B cell (primary cell): Measurements from ENCODE around the gene VWA3A. TPM values are rescaled to one million over a fixed set of nuclear protein-coding genes. Genes with fewer than 3 reads are reported as not detected.

Experiments used
- ATAC-seq: fragments of 200-7000 bp; cut with Tn5 transposase; one replicate; pipeline ENCODE4 v1.10.0; 2021; ENCODE audit warnings: low read depth, mild to moderate bottlenecking, moderate number of reproducible peaks, moderate library complexity
- CTCF ChIA-PET: fragments of 350-600 bp; sonication (Branson Sonifier 250); formaldehyde crosslinking; loops from one replicate; lab custom pipeline; 2021; ENCODE audit warnings: antibody characterized with exemption, inconsistent platforms; lab: Charles Lee
- POLR2A ChIA-PET: fragments of 350-600 bp; sonication (Branson Sonifier 250); formaldehyde crosslinking; loops from one replicate; lab custom pipeline; 2021; ENCODE audit warnings: antibody characterized with exemption; lab: Charles Lee
- DNase-seq: peaks from one replicate; pipeline ENCODE4 v3.0.0; 2013
- H2AFZ ChIP-seq: 2 replicates; pipeline ENCODE4 v1.6.1; 2012; ENCODE audit warnings: mild to moderate bottlenecking, low read depth, low read length; ENCODE audit not compliant: insufficient read depth, poor library complexity, severe bottlenecking
- H3K27ac ChIP-seq, 2 donors: 1 replicate in 1 of 2; 2 replicates in 1 of 2; pipeline ENCODE4 v1.5.1; 2012 to 2013; ENCODE audit warnings: low read length in 2 of 2, mild to moderate bottlenecking in 2 of 2, moderate library complexity in 1 of 2
- H3K27me3 ChIP-seq, 4 experiments: fragments of 200-600 bp in 1 of 4; sonication (generic) in 1 of 4; replicated peaks in 1 of 4; 1 replicate in 2 of 4; 2 replicates in 2 of 4; pipeline versions ENCODE4 v1.6.1 to v1.7.0; 2013 to 2016; ENCODE audit warnings: low read length in 3 of 4, mild to moderate bottlenecking in 2 of 4, mixed read lengths in 1 of 4, moderate library complexity in 1 of 4; ENCODE audit not compliant: insufficient read depth in 4 of 4, control insufficient read depth in 3 of 4; ENCODE audit errors: control extremely low read depth in 1 of 4
- H3K36me3 ChIP-seq, 2 experiments: replicated peaks in 1 of 2; 1 replicate in 1 of 2; 2 replicates in 1 of 2; pipeline versions ENCODE4 v1.6.1 to v1.7.1; 2013; ENCODE audit warnings: low read length in 1 of 2; ENCODE audit not compliant: insufficient read depth in 2 of 2, control insufficient read depth in 1 of 2; ENCODE audit errors: control extremely low read depth in 1 of 2, extremely low read depth in 1 of 2
- H3K4me1 ChIP-seq, 2 donors: fragments of 200-600 bp in 1 of 2; sonication (generic) in 1 of 2; 1 replicate in 1 of 2; 2 replicates in 1 of 2; pipeline versions ENCODE4 v1.5.1 to v1.6.1; 2013 to 2017; ENCODE audit warnings: low read length in 2 of 2; ENCODE audit not compliant: control insufficient read depth in 2 of 2, insufficient read depth in 2 of 2
- H3K4me2 ChIP-seq: replicated peaks from 2 replicates; pipeline ENCODE3; 2012; ENCODE audit warnings: mild to moderate bottlenecking, low read depth, low read length; ENCODE audit not compliant: poor library complexity, severe bottlenecking
- H3K4me3 ChIP-seq, 5 experiments: fragments of 200-600 bp in 1 of 5; sonication (generic) in 1 of 5; 1 replicate in 3 of 5; 2 replicates in 2 of 5; pipeline versions ENCODE4 v1.5.1 to v1.7.0; 2011 to 2016; ENCODE audit warnings: low read length in 4 of 5, mild to moderate bottlenecking in 4 of 5, low read depth in 2 of 5, control low read depth in 1 of 5, moderate library complexity in 1 of 5; ENCODE audit not compliant: insufficient read depth in 1 of 5; ENCODE audit errors: control extremely low read depth in 1 of 5, extremely low read depth in 1 of 5
- H3K79me2 ChIP-seq: fragments of 200-600 bp; sonication (generic); one replicate; pipeline ENCODE4 v1.6.0; 2016; ENCODE audit warnings: low read length; ENCODE audit not compliant: control insufficient read depth, insufficient read depth
- H3K9ac ChIP-seq: fragments of 200-600 bp; sonication (generic); 2 replicates; pipeline ENCODE4 v1.6.1; 2017; ENCODE audit warnings: mild to moderate bottlenecking, low read length, moderate library complexity
- H3K9me3 ChIP-seq, 3 donors: one replicate each; pipeline versions ENCODE4 v1.6.1 to v1.7.1; 2013; ENCODE audit warnings: low read length in 2 of 3; ENCODE audit not compliant: control insufficient read depth in 2 of 3, insufficient read depth in 1 of 3; ENCODE audit errors: control extremely low read depth in 1 of 3
- H4K20me1 ChIP-seq: 2 replicates; pipeline ENCODE4 v1.6.0; 2012; ENCODE audit warnings: mild to moderate bottlenecking, low read length; ENCODE audit not compliant: insufficient read depth, control insufficient read depth, poor library complexity, severe bottlenecking
- H3K27ac Mint-ChIP-seq: one replicate; pipeline ENCODE4 v1.8.0; 2021; ENCODE audit warnings: mixed read lengths
- H3K27me3 Mint-ChIP-seq: one replicate; pipeline ENCODE4 v1.8.0; 2021; ENCODE audit warnings: mixed read lengths
- H3K4me1 Mint-ChIP-seq: one replicate; pipeline ENCODE4 v1.8.0; 2021; ENCODE audit warnings: mixed read lengths
- H3K4me3 Mint-ChIP-seq: one replicate; pipeline ENCODE4 v1.8.0; 2021; ENCODE audit warnings: mixed read lengths
- H3K9me3 Mint-ChIP-seq: one replicate; pipeline ENCODE4 v1.8.0; 2022; ENCODE audit warnings: mixed read lengths; ENCODE audit not compliant: insufficient read depth
- EZH2 ChIP-seq: IDR thresholded peaks from 2 replicates; pipeline ENCODE4 v1.6.1; 2012; ENCODE audit warnings: borderline replicate concordance, low read depth, mild to moderate bottlenecking, moderate library complexity, low read length; ENCODE audit not compliant: insufficient read depth, poor library complexity, severe bottlenecking
- WGBS: methylation state at CpG from one replicate; pipeline ENCODE4 v1.1.5; 2013; ENCODE audit warnings: missing lambda C conversion rate; ENCODE audit not compliant: insufficient coverage; 5-methylcytosine and 5-hydroxymethylcytosine counted together
- intact Hi-C: fragments of 100-400 bp; cut with micrococcal nuclease; formaldehyde crosslinking; loops from one replicate; pipeline ENCODE4 v1.10.0; 2022
- polyA plus RNA-seq: library from polyadenylated mRNA; depleted of rRNA; stranded (reverse); fragments of >200 nt; gene quantifications from 2 replicates; pipeline ENCODE4 v1.2.3, GENCODE V29; 2012
- total RNA-seq, 2 donors: library from RNA; stranded (reverse); fragments of 120-200 nt in 1 of 2; gene quantifications; 1 replicate in 1 of 2; 2 replicates in 1 of 2; pipeline versions ENCODE4 v1.2.3 to v1.2.4, GENCODE V29; 2013 to 2022
- TF ChIP-seq, protein P1 (sequence below): fragments of 200-600 bp; IDR thresholded peaks from one replicate; pipeline ENCODE4 v1.8.0; 2022; ENCODE audit warnings: antibody characterized with exemption, mild to moderate bottlenecking

VWA3A gene
- total and polyA plus RNA-seq, 2 donors (not counting 1 experiment from before 2014, with no cell fraction given): 0.28 to 0.47 TPM

- POLR2A ChIA-PET: no interaction called here
- Mint-ChIP-seq H3K27ac (no peak overlapping the region), H3K4me1 (no peaks in the 10 kb centered on the region), H3K9me3 (no peaks in the 10 kb centered on the region), H3K27me3 (peaks cover 20% of the 10 kb centered on the region), H3K4me3 (no peak overlapping the region)
- no peaks in the 10 kb centered on the region for H3K4me1 ChIP-seq
- no peak for ATAC-seq
- no peaks in the 10 kb centered on the region for H3K9me3 ChIP-seq
- no peaks in the 10 kb centered on the region for H3K36me3 ChIP-seq
- no peak overlapping the region for H3K9ac ChIP-seq
- no peak overlapping the region for H2AFZ ChIP-seq
- CTCF ChIA-PET: no interaction called here
- no peak for DNase-seq
- WGBS: 94% methylated on average over 6 of the region's 6 CpGs
- H3K4me3 ChIP-seq: no peak overlapping the region
- no peaks in the 10 kb centered on the region for H3K79me2 ChIP-seq
- no peaks in the 10 kb centered on the region for H4K20me1 ChIP-seq
- intact Hi-C loops: no loop called here
- H3K27me3 ChIP-seq: peaks cover 0 to 9% (median 0%) of the 10 kb centered on the region in 4 experiments
- no peak overlapping the region for H3K27ac ChIP-seq
- no peak for TF ChIP-seq EZH2
- TF ChIP-seq, protein P1, sequence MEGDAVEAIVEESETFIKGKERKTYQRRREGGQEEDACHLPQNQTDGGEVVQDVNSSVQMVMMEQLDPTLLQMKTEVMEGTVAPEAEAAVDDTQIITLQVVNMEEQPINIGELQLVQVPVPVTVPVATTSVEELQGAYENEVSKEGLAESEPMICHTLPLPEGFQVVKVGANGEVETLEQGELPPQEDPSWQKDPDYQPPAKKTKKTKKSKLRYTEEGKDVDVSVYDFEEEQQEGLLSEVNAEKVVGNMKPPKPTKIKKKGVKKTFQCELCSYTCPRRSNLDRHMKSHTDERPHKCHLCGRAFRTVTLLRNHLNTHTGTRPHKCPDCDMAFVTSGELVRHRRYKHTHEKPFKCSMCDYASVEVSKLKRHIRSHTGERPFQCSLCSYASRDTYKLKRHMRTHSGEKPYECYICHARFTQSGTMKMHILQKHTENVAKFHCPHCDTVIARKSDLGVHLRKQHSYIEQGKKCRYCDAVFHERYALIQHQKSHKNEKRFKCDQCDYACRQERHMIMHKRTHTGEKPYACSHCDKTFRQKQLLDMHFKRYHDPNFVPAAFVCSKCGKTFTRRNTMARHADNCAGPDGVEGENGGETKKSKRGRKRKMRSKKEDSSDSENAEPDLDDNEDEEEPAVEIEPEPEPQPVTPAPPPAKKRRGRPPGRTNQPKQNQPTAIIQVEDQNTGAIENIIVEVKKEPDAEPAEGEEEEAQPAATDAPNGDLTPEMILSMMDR: no peak
- no peak overlapping the region for H3K4me2 ChIP-seq
These were observed 52.2 kb downstream of the VWA3A start for GRCh38 chr16:22144520-22144919.

DNA sequence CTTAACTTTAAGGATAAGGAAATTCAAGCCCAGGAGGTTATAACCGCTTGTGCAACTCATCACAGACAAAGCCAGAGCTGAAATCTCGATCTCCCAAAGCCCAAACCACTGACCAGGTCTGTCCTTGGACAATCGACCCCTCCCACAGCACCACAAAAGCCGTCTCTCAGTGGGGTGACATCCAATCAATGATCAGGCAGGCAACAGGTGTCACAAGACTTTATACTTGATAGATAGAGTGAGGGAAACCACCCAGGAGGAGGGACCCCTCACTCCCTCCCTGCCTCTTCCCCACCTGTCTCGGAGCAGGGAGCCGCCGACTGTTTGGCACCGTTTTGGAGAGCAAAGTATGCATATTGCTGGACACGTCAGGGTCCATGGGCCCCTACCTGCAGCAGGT is 55.5 kb downstream of the VWA3A start:
- ChIA-PET POLR2A (no interaction called here), CTCF (no interaction called here)
- no peaks in the 10 kb centered on the region for H3K79me2 ChIP-seq
- Mint-ChIP-seq H3K4me1 (no peaks in the 10 kb centered on the region), H3K4me3 (no peak overlapping the region), H3K27ac (no peak overlapping the region), H3K27me3 (peaks cover 10% of the 10 kb centered on the region), H3K9me3 (no peaks in the 10 kb centered on the region)
- intact Hi-C loops: no loop called here
- H2AFZ ChIP-seq: no peak overlapping the region
- DNase-seq (no peak), ATAC-seq (no peak)
- no peak for TF ChIP-seq EZH2
- TF ChIP-seq, protein P1: no peak
- no peaks in the 10 kb centered on the region for H3K9me3 ChIP-seq
- WGBS: 92% methylated on average over 6 of the region's 9 CpGs
- H3K9ac ChIP-seq: no peak overlapping the region
- H3K27me3 ChIP-seq: peaks cover 0 to 2% (median 0%) of the 10 kb centered on the region in 4 experiments
- H3K4me3 ChIP-seq: no peak overlapping the region
- H4K20me1 ChIP-seq: no peaks in the 10 kb centered on the region
- H3K4me1 ChIP-seq: no peaks in the 10 kb centered on the region
- H3K36me3 ChIP-seq: no peaks in the 10 kb centered on the region
- no peak overlapping the region for H3K4me2 ChIP-seq
- no peak overlapping the region for H3K27ac ChIP-seq
